Mucosa of rectum (tissue), 2 donors: Measurements from ENCODE around the gene C6orf58.
"Not testable (repeated sequence)": the region's sequence is repeated elsewhere in the genome, so short reads cannot be mapped to it uniquely, and the experiment has no call there.

ENCODE experiments used
- H3K27ac ChIP-seq, 2 donors: one replicate each; pipeline ENCODE4 v1.7.0; 2013; ENCODE audit warnings: inconsistent platforms in 2 of 2, low read depth in 2 of 2, low read length in 2 of 2
- H3K27me3 ChIP-seq, 2 donors: one replicate each; pipeline ENCODE4 v1.7.0; 2013; ENCODE audit warnings: low read length in 2 of 2; ENCODE audit not compliant: control insufficient read depth in 2 of 2, insufficient read depth in 2 of 2
- H3K36me3 ChIP-seq, 2 donors: one replicate each; pipeline ENCODE4 v1.7.0; 2013; ENCODE audit warnings: low read length in 2 of 2; ENCODE audit not compliant: control insufficient read depth in 2 of 2, insufficient read depth in 2 of 2
- H3K4me1 ChIP-seq, 2 donors: one replicate each; pipeline ENCODE4 v1.7.0; 2013; ENCODE audit warnings: low read length in 2 of 2, mild to moderate bottlenecking in 1 of 2; ENCODE audit not compliant: control insufficient read depth in 2 of 2, insufficient read depth in 2 of 2
- H3K4me3 ChIP-seq, 2 donors: one replicate each; pipeline ENCODE4 v1.7.0; 2013; ENCODE audit warnings: low read length in 2 of 2
- H3K9ac ChIP-seq, 2 donors: one replicate each; pipeline ENCODE4 v1.7.0; 2013; ENCODE audit warnings: low read length in 2 of 2, low read depth in 1 of 2, mild to moderate bottlenecking in 1 of 2
- H3K9me3 ChIP-seq, 2 donors: one replicate each; pipeline ENCODE4 v1.7.0; 2013; ENCODE audit warnings: low read length in 2 of 2; ENCODE audit not compliant: control insufficient read depth in 2 of 2
- donor health status: healthy.
- donor health status: Normal muscosa, but diverticular disease.

C6orf58 gene

DNA sequence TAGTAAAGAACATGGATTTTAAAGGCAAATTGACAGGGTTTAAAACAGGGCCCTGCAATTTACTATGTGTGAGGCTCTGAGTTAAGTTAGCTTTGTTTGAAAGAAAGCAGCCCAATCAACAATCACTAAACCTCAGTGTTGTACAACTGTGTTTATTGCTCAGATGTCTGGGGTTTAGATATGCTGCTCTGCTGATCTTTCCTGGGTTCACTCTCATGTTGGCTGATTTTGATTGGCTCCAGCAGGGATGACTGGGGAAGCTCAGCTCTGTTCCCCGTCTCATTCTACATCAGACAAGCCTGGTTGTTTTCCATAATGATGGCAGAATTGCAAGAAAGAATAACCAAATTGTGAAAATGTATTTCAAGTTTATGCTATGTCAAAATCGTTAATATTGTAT is 10.9 kb downstream of the C6orf58 start:
- no peak overlapping the region for H3K27ac ChIP-seq
- H3K4me3 ChIP-seq: no peak overlapping the region
- H3K4me1 ChIP-seq: no peaks in the 10 kb centered on the region
- H3K36me3 ChIP-seq: no peaks in the 10 kb centered on the region
- no peaks in the 10 kb centered on the region for H3K9me3 ChIP-seq
- no peaks in the 10 kb centered on the region for H3K27me3 ChIP-seq
- no peak overlapping the region for H3K9ac ChIP-seq

DNA sequence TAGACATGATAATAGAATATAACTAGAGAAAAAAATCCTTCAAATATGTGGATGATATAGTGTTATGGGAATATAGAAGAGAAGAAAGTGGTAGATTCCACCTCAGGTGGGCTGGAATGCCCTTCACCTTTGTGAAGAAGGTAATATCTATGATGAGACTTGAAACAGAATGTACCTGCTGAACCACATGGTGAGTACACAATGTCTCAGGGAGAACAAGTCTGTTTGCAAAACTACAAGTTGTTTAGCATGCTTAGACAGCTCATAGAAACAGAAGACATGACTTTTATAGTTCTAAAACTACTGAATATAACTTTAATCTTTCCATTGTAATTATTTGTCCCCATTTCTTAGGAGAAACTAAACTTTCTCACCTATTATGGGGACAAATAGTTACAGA is 12.2 kb downstream of the C6orf58 start:
- no peaks in the 10 kb centered on the region for H3K27me3 ChIP-seq
- H3K36me3 ChIP-seq: no peaks in the 10 kb centered on the region
- no peak overlapping the region for H3K27ac ChIP-seq
- H3K9me3 ChIP-seq: no peaks in the 10 kb centered on the region
- H3K4me3 ChIP-seq: no peak overlapping the region
- H3K9ac ChIP-seq: no peak overlapping the region
- no peaks in the 10 kb centered on the region for H3K4me1 ChIP-seq

DNA sequence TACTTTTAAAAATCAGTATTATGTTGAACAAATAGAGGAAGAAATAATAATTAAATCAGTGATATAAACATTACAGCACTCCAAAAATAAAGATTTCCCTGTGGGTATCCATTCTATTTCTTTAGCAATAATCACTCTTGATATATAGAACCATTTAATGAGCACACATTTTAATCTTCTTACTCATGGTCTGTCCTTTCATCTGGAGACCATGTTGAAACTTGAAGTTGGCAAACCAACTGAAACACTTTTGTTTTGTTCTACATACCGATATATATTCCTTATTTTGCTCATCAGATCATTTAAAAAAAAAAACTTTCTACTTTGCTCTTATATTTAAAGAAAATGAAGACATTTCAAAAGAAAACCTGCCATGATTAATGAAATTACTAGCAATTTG is 13.4 kb downstream of the C6orf58 start:
- no peak overlapping the region for H3K27ac ChIP-seq
- no peaks in the 10 kb centered on the region for H3K36me3 ChIP-seq
- H3K27me3 ChIP-seq: no peaks in the 10 kb centered on the region
- no peaks in the 10 kb centered on the region for H3K9me3 ChIP-seq
- no peak overlapping the region for H3K9ac ChIP-seq
- no peak overlapping the region for H3K4me3 ChIP-seq
- H3K4me1 ChIP-seq: no peaks in the 10 kb centered on the region

DNA sequence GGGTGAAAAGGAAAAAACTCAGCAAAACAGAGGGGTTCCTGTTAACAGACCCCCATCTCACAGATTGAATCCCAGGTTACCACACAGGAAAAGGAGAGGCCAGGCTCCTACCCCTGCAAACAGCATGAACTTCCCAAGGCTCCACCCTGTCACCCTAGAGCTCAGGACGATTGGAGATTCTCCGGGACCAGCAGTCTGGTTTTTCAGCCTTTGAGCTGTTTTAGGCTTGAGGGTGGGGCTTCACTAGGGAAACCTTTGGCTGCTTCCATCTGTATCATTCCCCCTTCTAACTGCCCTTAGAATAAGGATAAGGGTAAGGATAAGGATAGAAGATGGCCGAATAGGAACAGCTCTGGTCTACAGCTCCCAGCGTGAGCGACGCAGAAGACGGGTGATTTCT is 16.0 kb downstream of the C6orf58 start:
- Histone ChIP-seq H3K27ac (no peak overlapping the region), H3K4me1 (no peaks in the 10 kb centered on the region), H3K4me3 (no peak overlapping the region), H3K9ac (no peak overlapping the region), H3K9me3 (no peaks in the 10 kb centered on the region), H3K36me3 (no peaks in the 10 kb centered on the region), H3K27me3 (no peaks in the 10 kb centered on the region)

DNA sequence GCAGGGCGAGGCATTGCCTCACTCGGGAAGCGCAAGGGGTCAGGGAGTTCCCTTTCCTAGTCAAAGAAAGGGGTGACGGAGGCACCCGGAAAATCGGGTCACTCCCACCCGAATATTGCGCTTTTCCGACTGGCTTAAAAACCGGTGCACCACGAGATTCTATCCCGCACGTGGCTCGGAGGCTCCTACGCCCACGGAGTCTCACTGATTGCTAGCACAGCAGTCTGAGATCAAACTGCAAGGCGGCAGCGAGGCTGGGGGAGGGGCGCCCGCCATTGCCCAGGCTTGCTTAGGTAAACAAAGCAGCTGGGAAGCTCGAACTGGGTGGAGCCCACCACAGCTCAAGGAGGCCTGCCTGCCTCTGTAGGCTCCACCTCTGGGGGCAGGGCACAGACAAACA is 16.5 kb downstream of the C6orf58 start:
- not testable (repeated sequence) for H3K36me3 ChIP-seq, H3K9ac ChIP-seq, H3K4me3 ChIP-seq, H3K9me3 ChIP-seq, H3K4me1 ChIP-seq, H3K27ac ChIP-seq, H3K27me3 ChIP-seq

DNA sequence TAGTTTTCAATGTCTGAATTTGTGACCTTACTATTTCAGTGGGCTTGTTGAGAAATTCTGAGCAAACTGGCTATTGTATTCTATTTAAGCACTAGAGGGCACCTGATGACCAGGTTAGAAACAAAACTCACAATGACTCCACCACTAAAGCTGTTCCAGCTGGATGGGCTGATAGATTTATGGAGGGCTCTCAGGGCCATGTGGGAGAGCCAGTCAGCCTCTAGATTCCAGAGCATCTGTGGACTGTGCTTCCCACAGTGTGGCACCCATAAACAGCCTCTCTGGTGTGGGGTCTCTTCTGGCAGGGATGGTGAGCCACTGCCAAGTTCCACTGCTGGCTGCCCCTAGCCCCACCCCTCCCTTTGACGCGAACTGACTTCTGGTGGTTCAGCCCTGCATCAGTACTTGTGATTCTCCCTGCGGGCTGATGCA is 29.2 kb downstream of the C6orf58 start:
- no peaks in the 10 kb centered on the region for H3K9me3 ChIP-seq
- no peak overlapping the region for H3K4me3 ChIP-seq
- H3K9ac ChIP-seq: no peak overlapping the region

DNA sequence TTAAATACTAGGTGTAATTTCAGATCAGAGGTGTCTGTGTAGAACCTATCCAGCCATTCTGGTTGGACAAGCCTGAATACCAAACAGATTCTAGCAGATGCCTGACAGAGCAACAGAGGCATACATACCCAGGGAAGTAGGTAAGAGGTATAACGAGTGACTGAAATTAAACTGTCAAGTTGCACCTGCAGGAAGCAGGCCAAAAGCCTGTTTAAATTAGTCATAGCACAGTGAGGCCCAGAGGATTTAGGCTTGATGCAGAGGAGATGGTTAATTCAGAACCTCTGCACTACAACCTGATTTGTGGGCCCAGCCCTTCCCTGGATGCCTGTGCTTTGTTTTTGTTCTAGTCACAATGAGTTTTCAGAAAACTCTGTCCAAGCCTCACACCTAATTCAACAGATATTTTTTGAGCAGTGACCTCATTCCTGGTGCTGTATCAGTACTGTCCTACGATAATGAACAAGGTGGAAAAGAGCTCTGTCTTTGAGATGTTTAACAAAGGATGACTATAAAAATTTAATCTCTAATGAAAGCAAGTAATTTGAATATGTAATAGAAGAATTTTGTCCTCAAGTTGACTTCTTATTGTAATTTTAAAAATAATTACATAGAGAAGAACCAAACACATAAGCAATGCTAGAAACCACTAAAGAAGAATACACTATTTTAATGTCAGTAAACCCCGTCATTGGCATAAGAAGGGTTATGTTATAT is 31.7 kb downstream of the C6orf58 start:
- Histone ChIP-seq H3K27me3 (no peaks in the 10 kb centered on the region), H3K4me3 (no peak overlapping the region), H3K27ac (no peak overlapping the region), H3K9me3 (no peaks in the 10 kb centered on the region), H3K36me3 (no peaks in the 10 kb centered on the region), H3K4me1 (no peaks in the 10 kb centered on the region), H3K9ac (no peak overlapping the region)

More for the DNA sequence above, 29.2 kb downstream of the C6orf58 start:
- Histone ChIP-seq H3K27ac (no peak overlapping the region), H3K36me3 (no peaks in the 10 kb centered on the region), H3K4me1 (no peaks in the 10 kb centered on the region), H3K27me3 (no peaks in the 10 kb centered on the region)

DNA sequence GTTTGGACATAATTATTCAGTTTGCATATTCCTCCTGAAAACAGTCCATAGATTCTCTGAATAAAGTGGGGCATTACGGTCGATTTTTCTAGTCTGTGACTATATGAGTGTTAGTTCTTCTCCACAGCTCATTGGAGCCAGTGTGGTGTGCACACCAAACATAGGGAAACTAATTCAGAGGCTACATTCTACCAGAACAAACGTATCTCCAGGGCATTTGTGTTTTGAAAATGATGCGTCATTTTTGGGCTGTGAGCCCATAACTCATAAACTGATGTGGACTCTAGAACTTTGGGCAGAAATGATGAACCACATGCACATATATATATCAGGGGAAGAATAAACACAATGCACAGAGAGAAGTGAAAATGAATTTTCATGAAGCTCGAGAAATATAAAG is 41.8 kb downstream of the C6orf58 start:
- no peak overlapping the region for H3K9ac ChIP-seq
- H3K27ac ChIP-seq: no peak overlapping the region
- no peaks in the 10 kb centered on the region for H3K36me3 ChIP-seq
- no peak overlapping the region for H3K4me3 ChIP-seq
- H3K4me1 ChIP-seq: no peaks in the 10 kb centered on the region
- H3K27me3 ChIP-seq: no peaks in the 10 kb centered on the region
- no peaks in the 10 kb centered on the region for H3K9me3 ChIP-seq

DNA sequence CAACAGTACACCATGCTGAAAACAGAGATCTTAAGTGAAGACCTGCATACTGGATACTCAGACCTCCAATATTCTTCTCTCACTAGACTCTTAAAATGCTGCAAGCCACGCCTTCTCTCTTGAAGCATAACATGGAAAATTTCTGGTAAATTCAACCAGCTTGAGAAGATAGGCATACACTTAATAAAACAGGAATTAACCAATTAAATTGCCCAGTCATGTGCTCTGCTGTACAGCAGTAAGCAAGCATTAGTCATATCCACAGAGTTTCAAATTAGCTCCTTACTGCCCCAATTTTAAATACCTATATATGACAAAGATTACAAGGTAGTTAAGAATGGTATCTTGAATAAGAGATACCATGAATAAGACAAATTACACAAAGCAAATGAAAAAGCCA is 53.8 kb downstream of the C6orf58 start:
- H3K9ac ChIP-seq: no peak overlapping the region
- H3K4me3 ChIP-seq: no peak overlapping the region

DNA sequence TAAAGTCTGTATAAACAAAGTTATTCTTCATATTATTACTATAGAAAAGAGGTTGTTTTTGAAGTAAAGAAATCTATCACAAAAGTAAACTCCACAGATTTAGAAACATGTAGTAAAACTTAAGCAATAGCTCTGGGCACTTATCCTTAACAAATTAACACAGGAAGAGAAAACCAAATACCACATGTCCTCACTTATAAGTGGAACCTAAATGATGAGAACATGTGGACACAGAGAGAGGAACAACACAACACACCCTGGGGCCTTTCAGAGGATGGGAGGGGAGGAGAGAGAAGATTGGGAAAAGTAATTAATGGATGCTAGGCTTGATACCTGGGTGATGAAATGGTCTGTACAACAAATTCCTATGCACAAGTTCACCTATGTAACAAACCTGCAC is 57.2 kb downstream of the C6orf58 start:
- Histone ChIP-seq H3K9me3 (no peaks in the 10 kb centered on the region), H3K36me3 (no peaks in the 10 kb centered on the region), H3K27ac (no peak overlapping the region), H3K4me1 (no peaks in the 10 kb centered on the region), H3K9ac (no peak overlapping the region), H3K4me3 (no peak overlapping the region), H3K27me3 (no peaks in the 10 kb centered on the region)

More for the DNA sequence above, 53.8 kb downstream of the C6orf58 start:
- Histone ChIP-seq H3K4me1 (no peaks in the 10 kb centered on the region), H3K27me3 (no peaks in the 10 kb centered on the region), H3K27ac (no peak overlapping the region), H3K9me3 (no peaks in the 10 kb centered on the region), H3K36me3 (no peaks in the 10 kb centered on the region)

DNA sequence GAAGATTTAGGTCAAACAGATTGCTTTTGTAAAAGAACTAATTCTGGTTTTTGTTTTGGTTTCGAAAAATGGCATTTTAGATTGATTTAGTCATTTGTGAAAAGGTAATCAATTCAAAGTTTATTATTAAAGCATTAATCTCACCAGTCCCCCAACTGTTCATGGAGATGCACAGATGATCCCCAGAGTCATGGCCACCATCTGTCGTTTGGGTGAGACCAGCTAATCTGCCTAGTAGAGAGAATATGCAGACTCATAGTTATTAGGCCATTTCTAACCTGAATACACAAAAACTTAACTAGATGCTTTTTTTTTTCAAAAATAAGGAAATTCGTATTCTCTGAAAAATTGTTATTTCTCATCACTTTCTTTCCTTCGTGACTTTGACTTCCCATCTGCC is 58.1 kb downstream of the C6orf58 start:
- H3K4me1 ChIP-seq: no peaks in the 10 kb centered on the region
- no peaks in the 10 kb centered on the region for H3K27me3 ChIP-seq
- H3K36me3 ChIP-seq: no peaks in the 10 kb centered on the region
- no peak overlapping the region for H3K4me3 ChIP-seq
- H3K9ac ChIP-seq: no peak overlapping the region
- no peak overlapping the region for H3K27ac ChIP-seq
- H3K9me3 ChIP-seq: no peaks in the 10 kb centered on the region
